Measurements from ENCODE around the gene TP53I13. TPM values are rescaled to one million over a fixed set of nuclear protein-coding genes. Genes with fewer than 3 reads are reported as not detected.

Gene TP53I13
- total and polyA plus RNA-seq, 2 of the 13 experiments (the other 11 are each of a cell fraction or from before 2014, with no cell fraction given): 16.9 to 25.7 TPM

GRCh38 chr17:29565643-29566472 is 2.6 kb upstream of the TP53I13 start (continued):
- TF ChIP-seq ZNF318 (CRISPR knock-in tag; IDR thresholded peaks at IDR 0.05): no peak
- TF ChIP-seq DBP (CRISPR knock-in tag; IDR thresholded peaks at IDR 0.05; ENCODE audit: not compliant biosample characterization): no peak
- no peak for TF ChIP-seq ZNF616 (CRISPR knock-in tag; IDR thresholded peaks at IDR 0.05; ENCODE audit: low read depth)
- TF ChIP-seq AGO2 (optimal IDR thresholded peaks at IDR 0.05; ENCODE audit: low read depth, low read length): no peak
- no peak for TF ChIP-seq ZNF644 (CRISPR knock-in tag; IDR thresholded peaks at IDR 0.05; ENCODE audit: low read depth)

Measured in HepG2 (cell line).